Stimulated activated CD8-positive, alpha-beta memory T cell treated with anti-CD3 and anti-CD28 coated beads, Interleukin-15, amount 100 ng/mL, for 24 hours (primary cell): ENCODE results near the gene CYTH4.

ENCODE experiments used
- DNase-seq: peaks from one replicate; pipeline ENCODE4 v3.0.0-alpha.2; 2020; ENCODE audit warnings: low read depth

The CYTH4 gene

DNA sequence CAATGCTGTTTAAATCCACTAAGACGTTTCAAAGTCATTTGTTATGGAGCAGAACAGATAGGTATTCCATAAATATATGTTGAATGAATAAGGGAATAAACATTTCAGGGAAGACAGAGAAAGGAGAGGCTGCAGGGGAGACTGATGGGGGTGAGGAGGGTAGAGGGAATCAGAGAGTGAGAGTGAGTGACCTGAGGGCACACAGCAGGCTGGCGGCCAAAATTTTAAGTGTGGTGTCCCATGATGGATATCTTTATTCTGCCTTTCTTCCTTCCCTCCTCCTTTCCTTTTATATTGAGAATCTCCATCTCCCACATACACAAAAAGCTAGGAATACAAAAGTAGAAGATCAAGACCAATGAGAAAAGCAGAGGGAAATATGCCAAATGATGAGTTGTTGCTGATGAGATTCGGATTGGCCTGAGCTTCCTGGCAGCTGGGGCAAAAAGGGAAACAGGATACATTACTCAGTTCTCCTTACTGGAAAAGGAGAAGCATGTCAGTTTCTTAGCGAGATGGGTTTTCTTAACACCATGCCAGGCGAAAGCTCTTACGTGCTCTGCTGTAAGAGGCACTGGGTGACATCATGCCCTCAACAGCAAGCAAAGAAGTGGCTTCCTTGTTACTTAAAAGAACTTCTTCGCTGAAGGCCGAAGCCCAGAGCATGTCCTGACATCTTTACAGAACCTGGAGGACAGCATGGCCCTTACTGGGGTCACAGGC lies 11.2 kb upstream of the CYTH4 start:
- no peak for DNase-seq

GRCh38 chr22:37273126-37273845 lies 9.0 kb upstream of the CYTH4 start:
- DNase-seq = no peak

DNA sequence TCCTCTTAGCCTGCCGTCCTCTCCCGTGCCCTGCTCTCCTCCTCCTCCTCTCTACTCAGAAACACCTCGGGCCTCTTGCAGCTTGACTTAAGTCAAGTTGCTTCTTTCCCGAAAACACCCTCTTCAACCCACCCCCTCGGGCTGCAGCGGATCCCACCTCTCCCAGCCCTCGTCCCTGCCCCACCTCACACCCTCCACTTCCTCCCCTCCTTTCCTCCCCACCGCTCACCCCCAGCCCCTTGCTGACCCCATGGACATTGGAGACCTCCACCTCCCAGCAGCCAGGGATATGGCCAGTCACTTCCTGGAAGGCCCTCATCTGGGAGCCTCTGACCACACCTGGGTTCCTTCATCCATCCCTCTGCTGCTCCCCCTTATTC lies 8.5 kb upstream of the CYTH4 start:
- no peak for DNase-seq

- no peak for DNase-seq
These were observed 7.9 kb upstream of the CYTH4 start for GRCh38 chr22:37274380-37274862.

DNA sequence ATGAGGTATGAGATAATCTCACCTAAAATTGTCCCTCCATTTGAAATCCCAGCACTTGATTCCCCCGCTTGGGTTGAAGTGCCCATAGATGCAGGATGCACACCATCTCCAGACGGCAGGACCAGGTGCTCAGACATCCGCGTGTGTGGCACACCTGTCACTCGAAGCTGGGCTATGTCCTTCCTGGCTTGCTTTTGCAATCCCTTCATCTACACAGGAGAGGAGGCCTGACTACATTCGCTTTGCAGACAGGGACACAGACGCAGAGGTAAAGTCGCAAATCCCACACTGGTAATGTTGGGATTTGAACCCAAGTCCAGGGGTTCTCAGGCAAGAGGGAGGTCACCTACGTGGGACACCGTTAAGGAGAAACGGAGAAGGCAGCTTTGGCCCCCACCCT lies 7.2 kb upstream of the CYTH4 start:
- DNase-seq = no peak

DNA sequence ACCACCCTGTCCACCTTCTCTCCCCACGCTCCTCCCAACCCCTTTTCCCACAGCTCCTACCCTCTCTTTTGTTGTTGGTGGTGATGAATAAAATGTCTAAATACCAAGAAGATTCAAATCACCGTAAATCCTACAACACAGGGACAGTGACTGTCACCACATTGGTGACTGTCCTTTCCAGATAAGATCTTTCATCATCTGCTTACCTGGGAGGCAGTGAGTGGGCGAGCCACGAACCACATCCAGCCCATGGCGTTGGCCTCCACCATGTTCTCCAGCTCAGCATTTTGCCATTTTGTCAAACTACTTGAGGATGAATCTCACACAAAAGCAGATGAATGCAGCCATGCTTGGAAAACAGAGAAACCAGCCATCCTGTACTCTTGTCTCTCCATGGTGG lies 6.7 kb upstream of the CYTH4 start:
- no peak for DNase-seq

- no peak for DNase-seq
These were observed 5.5 kb upstream of the CYTH4 start for GRCh38 chr22:37276776-37277175.

DNA sequence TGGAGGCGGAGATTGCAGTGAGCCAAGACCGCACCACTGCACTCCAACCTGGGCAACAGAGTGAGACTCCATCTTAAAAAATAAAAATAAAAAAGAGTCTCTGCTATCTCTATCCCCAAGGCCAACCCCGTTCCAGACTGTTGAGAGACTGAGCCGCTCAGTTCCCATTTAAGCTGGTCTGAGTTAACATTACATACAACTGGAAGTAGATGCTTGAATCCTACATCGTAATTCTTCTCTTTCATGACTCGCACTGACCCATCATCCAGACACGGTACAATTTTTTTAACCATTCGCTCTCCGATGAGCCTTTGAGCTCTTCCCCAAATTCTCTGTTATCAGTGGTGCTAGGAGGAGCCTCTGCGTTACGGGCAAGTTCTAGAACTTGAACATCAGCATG lies 4.9 kb upstream of the CYTH4 start:
- DNase-seq = no peak

DNA sequence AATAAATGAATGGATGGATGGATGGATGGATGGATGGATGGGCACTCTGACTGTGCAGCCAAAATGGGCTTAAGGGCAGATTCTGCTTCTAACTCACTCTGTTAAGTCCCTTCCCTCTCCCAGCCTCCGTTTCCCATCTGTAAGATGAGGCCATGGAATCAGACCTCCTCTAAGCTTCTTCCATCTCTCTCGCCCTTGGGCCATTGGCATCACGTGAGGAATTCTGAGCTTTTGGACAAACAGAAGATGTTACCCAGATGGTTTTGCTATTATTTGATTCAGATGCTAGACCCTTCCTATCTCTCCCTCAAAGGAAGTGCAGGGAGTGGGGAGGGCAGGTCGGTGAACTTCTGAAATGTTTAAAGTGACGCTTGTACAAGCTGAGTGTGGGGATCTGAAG lies 4.0 kb upstream of the CYTH4 start:
- no peak for DNase-seq

DNA sequence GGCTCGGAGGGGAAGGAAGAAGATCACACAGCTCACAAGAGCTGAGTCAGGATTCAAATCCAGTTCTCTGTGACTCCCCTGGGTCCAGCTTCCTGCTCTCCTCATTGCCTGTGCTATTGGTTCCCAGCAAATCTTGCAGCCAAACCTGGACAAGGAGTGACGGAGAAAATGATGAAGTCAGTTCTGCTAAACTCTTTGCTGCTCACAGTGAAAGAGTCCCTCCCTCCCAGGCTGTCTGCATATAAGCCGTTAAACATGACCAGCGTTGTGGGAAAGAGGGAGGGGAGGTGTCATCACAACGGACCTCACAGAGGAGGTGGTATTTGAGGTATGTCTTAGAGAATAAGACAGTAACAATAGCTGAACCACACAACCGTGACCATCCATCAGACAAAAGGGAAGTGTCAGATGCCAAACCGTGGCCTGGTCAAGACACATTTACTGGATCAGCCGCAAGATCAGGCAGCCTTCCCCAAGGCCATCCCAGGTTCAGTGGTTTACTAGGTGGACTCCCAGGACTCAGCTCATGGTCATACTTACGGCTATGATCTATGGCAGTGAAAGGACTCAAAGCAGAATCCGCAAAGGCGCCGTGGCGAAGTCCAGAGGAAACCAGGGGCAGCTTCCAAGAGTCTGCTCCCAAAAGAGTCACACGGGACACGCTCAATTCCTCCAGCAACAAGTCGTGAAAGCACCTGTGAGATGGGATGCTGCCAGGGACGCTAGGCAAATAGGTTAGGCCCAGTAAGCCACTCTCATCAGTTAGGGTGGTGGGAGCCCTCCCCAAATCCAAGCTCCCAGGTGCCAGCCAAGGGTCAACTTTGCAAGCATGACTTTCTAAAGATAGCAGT lies 2.8 kb upstream of the CYTH4 start:
- no peak for DNase-seq

- no peak for DNase-seq
These were observed 1.6 kb upstream of the CYTH4 start for GRCh38 chr22:37280718-37281117.

DNA sequence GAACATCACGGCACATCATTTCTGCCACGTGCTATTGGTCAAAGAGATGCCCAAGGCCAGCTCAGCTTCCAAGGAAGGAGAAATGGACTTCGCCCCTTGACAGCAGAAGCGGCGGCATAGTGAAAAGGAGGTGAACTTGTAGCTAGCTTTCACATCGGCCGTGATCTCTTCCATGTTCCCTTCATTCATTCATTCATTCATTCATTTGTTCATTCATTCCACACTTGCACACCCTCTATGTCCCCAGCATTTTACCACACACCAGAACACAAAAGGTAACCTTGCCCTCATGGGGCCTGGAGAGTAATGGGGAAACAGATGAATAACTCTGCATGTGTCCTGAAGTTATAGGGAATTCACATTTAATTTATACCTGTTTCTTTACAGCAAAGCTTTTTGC lies 1.1 kb upstream of the CYTH4 start:
- DNase-seq = no peak

- DNase-seq = no peak
These were observed 493 bp upstream of the CYTH4 start for GRCh38 chr22:37281646-37282384.

DNA sequence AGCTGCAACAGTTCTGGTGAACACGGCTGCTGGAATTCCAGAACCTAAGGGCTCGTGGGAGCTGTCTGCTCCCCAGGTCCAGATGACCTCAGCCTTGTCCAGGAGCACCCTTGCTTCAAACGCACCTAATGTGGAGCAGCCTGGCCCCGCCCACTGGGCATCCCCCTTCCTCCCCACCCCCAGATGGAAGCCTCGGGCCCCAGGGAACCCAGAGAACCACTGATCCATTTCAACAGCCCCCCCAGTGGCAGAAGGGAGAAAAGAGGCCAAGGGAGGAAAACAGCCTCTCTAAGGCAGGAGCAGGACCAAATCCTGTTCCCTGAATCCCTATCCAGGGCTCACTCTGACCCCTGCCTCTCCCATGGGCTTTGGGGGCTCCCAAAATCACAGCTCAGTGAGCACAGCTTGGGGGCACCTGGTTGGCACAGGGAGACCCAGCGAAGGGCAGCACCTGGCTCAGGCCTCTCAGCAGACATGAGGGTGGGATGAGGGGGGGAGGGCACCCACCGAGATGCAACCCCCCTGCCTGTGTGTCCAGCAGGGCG lies 1.2 kb downstream of the CYTH4 start:
- DNase-seq = no peak

DNA sequence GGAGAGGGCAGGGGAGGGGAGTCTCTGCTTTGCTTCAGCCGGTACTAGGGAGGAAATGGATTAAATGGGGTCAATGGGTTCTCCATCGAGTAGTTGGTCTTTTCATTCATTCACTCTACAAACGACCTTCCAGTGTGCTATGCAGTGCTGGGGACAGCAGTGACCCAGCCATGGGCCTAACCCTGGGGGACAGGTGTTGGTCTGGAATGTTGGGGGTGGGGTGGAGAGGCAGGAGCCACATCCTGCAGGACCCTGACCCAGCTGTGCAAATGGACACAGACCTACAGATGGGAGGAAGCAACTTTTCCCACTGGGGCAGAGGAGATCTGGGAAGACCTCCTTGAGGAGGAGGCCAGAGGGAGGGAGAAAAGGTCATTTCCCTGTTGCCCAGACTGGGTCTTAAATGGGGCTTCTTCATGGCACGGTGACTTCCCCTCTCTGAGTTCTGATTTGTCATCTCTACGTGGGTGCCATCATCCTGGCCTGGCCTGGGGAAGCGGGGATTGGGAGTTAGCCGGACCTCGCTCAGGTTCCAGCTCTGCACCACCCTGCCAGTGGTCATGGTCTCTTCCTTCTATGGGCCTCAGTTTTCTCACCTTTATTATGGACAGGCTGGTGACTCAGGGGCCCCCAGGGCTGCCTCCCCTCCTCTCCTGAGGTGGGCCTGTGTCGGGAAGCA lies 2.0 kb downstream of the CYTH4 start:
- no peak for DNase-seq

GRCh38 chr22:37284805-37285355 lies 2.6 kb downstream of the CYTH4 start:
- DNase-seq = no peak

GRCh38 chr22:37285937-37286336 lies 3.6 kb downstream of the CYTH4 start:
- no peak for DNase-seq

- DNase-seq = no peak
These were observed 5.2 kb downstream of the CYTH4 start for GRCh38 chr22:37287550-37287951.

- DNase-seq = no peak
These were observed 6.2 kb downstream of the CYTH4 start for GRCh38 chr22:37288521-37288920.

- no peak for DNase-seq
These were observed 6.9 kb downstream of the CYTH4 start for GRCh38 chr22:37289156-37289735.

- DNase-seq = no peak
These were observed 8.4 kb downstream of the CYTH4 start for GRCh38 chr22:37290737-37291136.
